Thyroid gland (tissue), 4 donors: ENCODE data around the gene ESYT1. TPM values are rescaled to one million over a fixed set of nuclear protein-coding genes. Genes with fewer than 3 reads are reported as not detected.
A peak's percentile ranks its signal among the peaks of the same experiment; 100 is the strongest.

Source experiments
- DNase-seq, 2 donors: peaks; one replicate each; pipeline ENCODE4 v3.0.0-alpha.2; 2019
- H3K27ac ChIP-seq, 3 donors: fragments of 200-600 bp; sonication (generic); 1 replicate in 2 of 3; 2 replicates in 1 of 3; pipeline ENCODE4 v1.5.1; 2016 to 2019; ENCODE audit warnings: mild to moderate bottlenecking in 1 of 3, moderate library complexity in 1 of 3
- H3K27me3 ChIP-seq: fragments of 200-600 bp; sonication (generic); one replicate; pipeline ENCODE4 v1.5.1; 2019
- H3K36me3 ChIP-seq, 2 donors: fragments of 200-600 bp; sonication (generic); one replicate each; pipeline ENCODE4 v1.5.1; 2016 to 2019
- H3K4me1 ChIP-seq, 2 donors: fragments of 200-600 bp; sonication (generic); one replicate each; pipeline ENCODE4 v1.5.1; 2017 to 2019
- H3K4me3 ChIP-seq, 3 donors: fragments of 200-600 bp; sonication (generic); replicated peaks in 1 of 3; 1 replicate in 2 of 3; 2 replicates in 1 of 3; pipeline ENCODE4 v1.5.1; 2016; ENCODE audit warnings: mild to moderate bottlenecking in 1 of 3
- H3K9me3 ChIP-seq: fragments of 200-600 bp; sonication (generic); one replicate; pipeline ENCODE4 v1.5.1; 2017
- CTCF ChIP-seq, 6 experiments: fragments of 200-600 bp in 3 of 6; fragments of 450-650 bp in 3 of 6; sonication (generic) in 3 of 6; IDR thresholded peaks; one replicate each; pipeline ENCODE4 v1.5.1; 2016 to 2019; ENCODE audit warnings: antibody characterized with exemption in 6 of 6, mild to moderate bottlenecking in 2 of 6, inconsistent platforms in 1 of 6, moderate library complexity in 1 of 6
- POLR2A ChIP-seq, 2 donors: fragments of 450-650 bp; IDR thresholded peaks; one replicate each; pipeline ENCODE4 v1.6.1; 2017; ENCODE audit warnings: antibody characterized with exemption in 2 of 2, mild to moderate bottlenecking in 2 of 2, moderate library complexity in 1 of 2
- WGBS, 2 donors: methylation state at CpG; one replicate each; pipeline ENCODE4 v1.1.5; 2017; 5-methylcytosine and 5-hydroxymethylcytosine counted together
- intact Hi-C: fragments of 100-400 bp; cut with DNase I; formaldehyde crosslinking; loops from one replicate; pipeline ENCODE4 v1.15.1; 2023
- total RNA-seq, 4 donors: library from RNA; depleted of rRNA; stranded (reverse); fragments of >200 nt; gene quantifications; one replicate each; pipeline ENCODE4 v1.2.3, GENCODE V29; 2016

The ESYT1 gene
- total RNA-seq, 4 donors from 2014 or later, result 60.6 to 84.7 (median 68.7) TPM

DNA sequence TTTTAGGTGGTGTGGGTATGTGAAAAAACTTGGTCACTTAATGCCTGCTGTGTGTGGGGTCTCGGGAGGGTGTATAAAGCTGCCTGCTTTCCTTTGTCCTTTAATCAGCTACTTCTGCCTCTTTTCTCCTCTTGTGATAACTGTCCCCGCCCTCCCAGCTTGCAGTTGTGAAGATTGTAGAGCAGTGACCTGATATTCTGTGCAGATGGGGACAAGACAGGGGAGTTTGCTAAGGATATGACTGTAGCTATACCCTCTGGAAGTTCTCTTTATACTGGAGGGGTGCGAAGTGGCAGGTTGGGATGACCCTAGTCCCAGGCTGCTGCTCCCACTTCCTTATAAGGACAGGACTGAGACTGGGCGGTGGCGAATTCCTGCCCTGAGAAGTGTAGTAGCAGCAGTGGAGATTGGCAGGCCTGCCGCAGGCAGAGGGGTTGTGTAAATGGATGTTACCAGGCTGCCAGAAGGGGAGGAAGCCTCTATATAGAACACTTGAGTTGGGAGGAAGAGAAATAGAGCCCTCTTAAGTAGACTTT is 30.9 kb downstream of the ESYT1 start:
- Histone ChIP-seq H3K4me3 (peak overlapping the region; percentile 67 to 96 (median 93)), H3K27ac (peak overlapping the region; percentile 96 to 100 (median 99)), H3K4me1 (peaks cover 24 to 33% of the 10 kb centered on the region in 2 donors), H3K9me3 (no peaks in the 10 kb centered on the region), H3K36me3 (peaks cover 41 to 44% of the 10 kb centered on the region in 2 donors), H3K27me3 (no peaks in the 10 kb centered on the region)
- DNase-seq, result peak; percentile 93 to 94
- WGBS, 2 donors, result 0 to 1% methylated on average over 6 of the region's 6 CpGs
- intact Hi-C loops, result no loop called here
- TF ChIP-seq CTCF (IDR thresholded peaks at IDR 0.05), result no peak
- TF ChIP-seq POLR2A (IDR thresholded peaks at IDR 0.05), result peak; percentile 89 to 95

GRCh38 chr12:56159482-56160192 is 31.6 kb downstream of the ESYT1 start:
- no peaks in the 10 kb centered on the region for H3K9me3 ChIP-seq
- no peaks in the 10 kb centered on the region for H3K27me3 ChIP-seq
- H3K36me3 ChIP-seq, result peaks cover 48 to 51% of the 10 kb centered on the region in 2 donors
- intact Hi-C loops, result no loop called here
- DNase-seq, result no peak
- WGBS, 2 donors, result 29 to 30% methylated on average over 7 to 8 of the region's 8 CpGs
- peak overlapping the region; percentile 96 to 100 (median 99) for H3K27ac ChIP-seq
- peak overlapping the region; percentile 67 to 96 (median 93) for H3K4me3 ChIP-seq
- TF ChIP-seq CTCF (IDR thresholded peaks at IDR 0.05) (no peak), POLR2A (IDR thresholded peaks at IDR 0.05) (no peak)
- peaks cover 24 to 33% of the 10 kb centered on the region in 2 donors for H3K4me1 ChIP-seq

- intact Hi-C loops, result no loop called here
- WGBS, 2 donors, result 56 to 64% methylated on average over 7 of the region's 7 CpGs
- H3K4me3 ChIP-seq, result peak overlapping the region in 2 of 3 donors; percentile 67 to 93
- peaks cover 54 to 57% of the 10 kb centered on the region in 2 donors for H3K36me3 ChIP-seq
- H3K27ac ChIP-seq, result peak overlapping the region; percentile 96 to 100 (median 99)
- H3K4me1 ChIP-seq, result peaks cover 24 to 33% of the 10 kb centered on the region in 2 donors
- no peaks in the 10 kb centered on the region for H3K27me3 ChIP-seq
- DNase-seq, result no peak
- TF ChIP-seq POLR2A (IDR thresholded peaks at IDR 0.05), result no peak
- no peak for TF ChIP-seq CTCF (IDR thresholded peaks at IDR 0.05)
- H3K9me3 ChIP-seq, result no peaks in the 10 kb centered on the region
These were observed 32.2 kb downstream of the ESYT1 start for GRCh38 chr12:56160193-56160763.

DNA sequence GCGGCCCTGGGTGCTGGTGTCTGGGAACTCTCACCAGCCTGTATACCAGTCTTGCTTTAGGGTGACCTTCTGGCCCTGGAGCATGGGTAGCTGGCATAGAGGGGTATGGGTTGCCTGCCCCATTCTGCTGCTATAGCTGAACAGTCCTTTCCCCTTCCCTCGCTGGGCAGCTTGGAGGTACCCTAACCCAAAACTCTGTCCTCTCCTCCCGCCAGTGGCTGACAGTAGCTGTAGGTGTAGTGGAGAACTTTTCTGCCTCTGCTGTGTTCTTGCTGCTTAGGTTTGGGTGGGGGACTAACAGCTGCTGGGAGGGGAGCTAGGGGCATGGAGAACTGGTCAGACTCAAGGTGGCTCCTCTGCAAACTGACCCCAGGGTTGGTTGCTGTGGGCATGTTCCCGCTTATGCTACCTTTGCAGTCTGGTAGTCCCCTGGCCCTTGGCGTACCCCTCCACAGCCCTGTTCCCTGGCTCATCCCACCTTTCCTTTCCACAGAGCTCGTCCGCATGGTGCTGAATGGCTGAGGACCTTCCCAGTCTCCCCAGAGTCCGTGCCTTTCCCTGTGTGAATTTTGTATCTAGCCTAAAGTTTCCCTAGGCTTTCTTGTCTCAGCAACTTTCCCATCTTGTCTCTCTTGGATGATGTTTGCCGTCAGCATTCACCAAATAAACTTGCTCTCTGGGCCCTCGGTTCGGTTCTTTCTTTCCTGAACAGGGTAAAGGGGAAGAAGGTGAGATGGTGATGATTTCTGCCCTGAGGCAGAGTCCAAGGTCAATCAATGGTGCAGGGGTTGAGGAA is 33.0 kb downstream of the ESYT1 start:
- DNase-seq, result no peak

More for the DNA sequence above, 33.0 kb downstream of the ESYT1 start:
- peaks cover 61 to 64% of the 10 kb centered on the region in 2 donors for H3K36me3 ChIP-seq
- H3K27ac ChIP-seq, result peak overlapping the region; percentile 96 to 100 (median 99)
- H3K4me1 ChIP-seq, result peaks cover 24 to 33% of the 10 kb centered on the region in 2 donors
- peak overlapping the region in 1 of 3 donors; percentile 67 for H3K4me3 ChIP-seq
- TF ChIP-seq CTCF (IDR thresholded peaks at IDR 0.05) (no peak), POLR2A (IDR thresholded peaks at IDR 0.05) (no peak)
- intact Hi-C loops, result no loop called here
- H3K9me3 ChIP-seq, result no peaks in the 10 kb centered on the region
- WGBS, 2 donors, result 79 to 83% methylated on average over 11 of the region's 11 CpGs
- H3K27me3 ChIP-seq, result no peaks in the 10 kb centered on the region
